MM.1S (cell line): ENCODE measurements around the gene EFCAB6.
A peak's percentile ranks its signal among the peaks of the same experiment; 100 is the strongest.

ENCODE experiments used
- DNase-seq: peaks from one replicate; pipeline ENCODE4 v3.0.0-alpha.2; 2015
- H2AFZ ChIP-seq: fragments of 300-600 bp; sonication (generic); 2 replicates; pipeline ENCODE4 v1.6.0; 2016; ENCODE audit warnings: antibody characterized with exemption, low read length
- H3F3A ChIP-seq: fragments of 300-600 bp; sonication (generic); 2 replicates; pipeline ENCODE4 v1.6.1; 2016; ENCODE audit warnings: mild to moderate bottlenecking, antibody characterized with exemption, low read length, moderate library complexity, mixed read lengths; ENCODE audit not compliant: insufficient read depth
- H3K27ac ChIP-seq: fragments of 300-600 bp; sonication (generic); 2 replicates; pipeline ENCODE4 v1.5.1; 2016; ENCODE audit warnings: mild to moderate bottlenecking, low read length
- H3K27me3 ChIP-seq: fragments of 300-600 bp; sonication (generic); replicated peaks from 2 replicates; pipeline ENCODE4 v1.6.0; 2016; ENCODE audit warnings: low read length; ENCODE audit not compliant: insufficient read depth
- H3K36me3 ChIP-seq: fragments of 300-600 bp; sonication (generic); replicated peaks from 2 replicates; pipeline ENCODE4 v1.6.1; 2016; ENCODE audit warnings: mild to moderate bottlenecking, low read length, mixed read lengths; ENCODE audit not compliant: insufficient read depth
- H3K4me1 ChIP-seq: fragments of 300-600 bp; sonication (generic); 2 replicates; pipeline ENCODE4 v1.6.1; 2016; ENCODE audit warnings: low read length, mixed read lengths
- H3K4me2 ChIP-seq: fragments of 300-600 bp; sonication (generic); 2 replicates; pipeline ENCODE4 v1.6.0; 2016; ENCODE audit warnings: low read depth, low read length
- H3K4me3 ChIP-seq: fragments of 300-600 bp; sonication (generic); 2 replicates; pipeline ENCODE4 v1.5.1; 2016; ENCODE audit warnings: low read length, mixed read lengths
- H3K79me2 ChIP-seq: fragments of 300-600 bp; sonication (generic); 2 replicates; pipeline ENCODE4 v1.6.1; 2016; ENCODE audit warnings: mixed run types, low read length, mixed read lengths
- H3K9ac ChIP-seq: fragments of 300-600 bp; sonication (generic); 2 replicates; pipeline ENCODE4 v1.6.1; 2016; ENCODE audit warnings: low read length, mixed read lengths
- H3K9me2 ChIP-seq: fragments of 300-600 bp; sonication (generic); replicated peaks from 2 replicates; pipeline ENCODE4 v1.6.1; 2016; ENCODE audit warnings: mild to moderate bottlenecking, low read length, mixed read lengths; ENCODE audit not compliant: insufficient read depth
- H3K9me3 ChIP-seq: fragments of 300-600 bp; sonication (generic); replicated peaks from 2 replicates; pipeline ENCODE4 v1.6.1; 2016; ENCODE audit warnings: mild to moderate bottlenecking, low read length, mixed read lengths; ENCODE audit not compliant: insufficient read depth
- H4K20me1 ChIP-seq: fragments of 300-600 bp; sonication (generic); 2 replicates; pipeline ENCODE4 v1.6.1; 2016; ENCODE audit warnings: mild to moderate bottlenecking, low read length, moderate library complexity, mixed read lengths; ENCODE audit not compliant: insufficient read depth
- EZH2 ChIP-seq: fragments of 300-600 bp; sonication (generic); optimal IDR thresholded peaks from 2 replicates; pipeline ENCODE3; 2017; ENCODE audit warnings: low read depth, mild to moderate bottlenecking, antibody characterized with exemption, low read length, mixed read lengths
- EZH2phosphoT487 ChIP-seq: fragments of 300-600 bp; sonication (generic); IDR thresholded peaks from 2 replicates; pipeline ENCODE4 v1.6.1; 2018; ENCODE audit warnings: antibody characterized with exemption, low read length
- TF ChIP-seq, protein P1 (sequence below): fragments of 300-600 bp; sonication (generic); IDR thresholded peaks from 2 replicates; pipeline ENCODE4 v1.5.1; 2016; ENCODE audit warnings: antibody characterized with exemption, low read length, mixed read lengths

Gene EFCAB6

DNA sequence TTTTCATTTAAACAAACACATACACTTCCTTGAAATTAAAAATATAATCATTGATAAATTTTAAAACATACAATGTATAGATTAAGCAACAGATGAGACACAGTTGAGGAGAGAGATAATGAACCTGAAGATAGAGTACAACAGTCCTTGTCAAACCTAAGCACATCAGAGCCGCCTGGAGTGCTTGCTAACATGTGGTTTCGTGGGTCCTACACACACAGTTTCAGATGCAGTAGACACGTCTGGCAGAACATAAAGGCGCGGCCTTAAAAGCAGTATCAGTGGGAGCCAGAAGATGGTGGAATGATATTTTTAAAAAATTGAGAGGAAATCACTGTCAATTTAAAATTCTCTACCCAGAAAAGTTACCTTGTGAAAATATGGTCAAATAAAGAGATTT lies 265.9 kb downstream of the EFCAB6 start:
- H3K4me3 ChIP-seq: no peak overlapping the region
- H2AFZ ChIP-seq: no peak overlapping the region
- no peaks in the 10 kb centered on the region for H3K79me2 ChIP-seq
- H3K4me2 ChIP-seq: no peak overlapping the region
- no peaks in the 10 kb centered on the region for H3K9me2 ChIP-seq
- DNase-seq: peak; percentile 90
- no peak for TF ChIP-seq EZH2
- TF ChIP-seq, protein P1, sequence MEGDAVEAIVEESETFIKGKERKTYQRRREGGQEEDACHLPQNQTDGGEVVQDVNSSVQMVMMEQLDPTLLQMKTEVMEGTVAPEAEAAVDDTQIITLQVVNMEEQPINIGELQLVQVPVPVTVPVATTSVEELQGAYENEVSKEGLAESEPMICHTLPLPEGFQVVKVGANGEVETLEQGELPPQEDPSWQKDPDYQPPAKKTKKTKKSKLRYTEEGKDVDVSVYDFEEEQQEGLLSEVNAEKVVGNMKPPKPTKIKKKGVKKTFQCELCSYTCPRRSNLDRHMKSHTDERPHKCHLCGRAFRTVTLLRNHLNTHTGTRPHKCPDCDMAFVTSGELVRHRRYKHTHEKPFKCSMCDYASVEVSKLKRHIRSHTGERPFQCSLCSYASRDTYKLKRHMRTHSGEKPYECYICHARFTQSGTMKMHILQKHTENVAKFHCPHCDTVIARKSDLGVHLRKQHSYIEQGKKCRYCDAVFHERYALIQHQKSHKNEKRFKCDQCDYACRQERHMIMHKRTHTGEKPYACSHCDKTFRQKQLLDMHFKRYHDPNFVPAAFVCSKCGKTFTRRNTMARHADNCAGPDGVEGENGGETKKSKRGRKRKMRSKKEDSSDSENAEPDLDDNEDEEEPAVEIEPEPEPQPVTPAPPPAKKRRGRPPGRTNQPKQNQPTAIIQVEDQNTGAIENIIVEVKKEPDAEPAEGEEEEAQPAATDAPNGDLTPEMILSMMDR: no peak
- TF ChIP-seq EZH2phosphoT487: no peak
- H3K4me1 ChIP-seq: peaks cover 37% of the 10 kb centered on the region
- no peaks in the 10 kb centered on the region for H3K9me3 ChIP-seq
- no peaks in the 10 kb centered on the region for H4K20me1 ChIP-seq
- peak overlapping the region; percentile 42; the same call in 1 of the 2 replicates for H3K27ac ChIP-seq
- H3F3A ChIP-seq: peaks cover 30% of the 10 kb centered on the region
- no peaks in the 10 kb centered on the region for H3K36me3 ChIP-seq
- no peaks in the 10 kb centered on the region for H3K27me3 ChIP-seq
- no peak overlapping the region for H3K9ac ChIP-seq

DNA sequence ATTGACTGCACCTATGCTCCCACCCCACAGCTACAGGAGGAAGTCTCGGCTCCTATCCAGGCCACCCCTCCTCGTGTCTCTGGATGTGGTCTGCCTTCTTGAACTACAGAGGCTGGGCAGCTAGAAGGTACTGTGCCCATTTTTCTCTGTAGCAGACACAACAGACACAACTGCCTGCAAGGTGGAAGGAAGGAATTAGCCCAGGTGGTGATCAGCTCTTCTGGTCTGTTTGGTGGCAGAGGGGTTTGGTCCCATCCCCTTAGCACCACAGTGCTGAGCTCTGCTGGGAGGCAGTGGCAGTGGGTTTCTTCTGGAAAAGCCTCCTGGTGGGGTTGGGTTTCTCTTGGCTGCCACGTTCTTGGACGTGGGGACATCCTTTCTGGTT lies 267.8 kb downstream of the EFCAB6 start:
- no peaks in the 10 kb centered on the region for H3K27me3 ChIP-seq
- TF ChIP-seq, protein P1: no peak
- TF ChIP-seq EZH2 (no peak), EZH2phosphoT487 (no peak)
- H3K4me2 ChIP-seq: no peak overlapping the region
- no peaks in the 10 kb centered on the region for H3K79me2 ChIP-seq
- no peaks in the 10 kb centered on the region for H3K9me2 ChIP-seq
- no peak overlapping the region for H3K9ac ChIP-seq
- H3K36me3 ChIP-seq: no peaks in the 10 kb centered on the region
- no peak for DNase-seq
- H3F3A ChIP-seq: peaks cover 14% of the 10 kb centered on the region
- no peaks in the 10 kb centered on the region for H4K20me1 ChIP-seq
- no peak overlapping the region for H2AFZ ChIP-seq
- no peaks in the 10 kb centered on the region for H3K9me3 ChIP-seq
- H3K4me1 ChIP-seq: peaks cover 20% of the 10 kb centered on the region
- H3K27ac ChIP-seq: no peak overlapping the region
- H3K4me3 ChIP-seq: no peak overlapping the region

DNA sequence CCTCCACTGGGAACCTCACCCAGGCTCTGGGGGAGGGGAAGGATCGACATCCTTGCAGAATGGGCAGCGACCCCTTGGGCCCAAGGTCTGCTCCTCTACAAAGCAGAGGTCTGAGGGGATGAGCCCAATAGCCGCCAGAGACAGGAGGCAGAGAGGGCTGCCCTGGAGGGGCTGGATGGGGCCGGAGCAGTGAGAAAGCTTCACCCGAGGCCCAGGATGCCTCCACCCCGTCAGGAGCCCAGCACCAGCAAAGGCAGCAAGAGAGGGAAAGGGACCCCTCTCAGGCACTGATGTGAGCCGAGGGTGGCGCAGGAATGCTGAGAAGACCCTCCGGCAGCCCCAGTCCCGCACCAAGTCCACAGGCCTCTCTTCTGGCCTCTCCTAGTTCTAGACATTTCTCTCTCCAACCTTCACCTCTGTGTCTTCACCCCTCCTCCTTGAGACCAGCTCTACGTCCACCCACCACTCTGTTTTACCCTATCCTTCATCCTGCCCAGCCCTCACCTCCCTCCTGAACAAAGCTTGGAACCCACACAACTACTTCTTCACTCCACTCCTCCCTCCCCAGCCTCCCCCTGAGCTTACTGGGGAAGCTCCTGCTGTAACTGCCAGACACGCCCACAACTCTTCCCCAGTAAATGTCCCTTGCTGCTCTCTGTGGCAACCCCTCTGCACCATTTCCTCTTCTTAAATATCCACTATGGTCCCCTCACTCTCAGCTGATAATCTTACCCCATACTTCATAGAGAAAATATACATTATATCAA lies 268.4 kb downstream of the EFCAB6 start:
- Histone ChIP-seq H4K20me1 (no peaks in the 10 kb centered on the region), H3K36me3 (no peaks in the 10 kb centered on the region), H3K27me3 (no peaks in the 10 kb centered on the region), H3K4me2 (no peak overlapping the region), H3K9ac (no peak overlapping the region), H3K9me2 (no peaks in the 10 kb centered on the region), H3K4me3 (no peak overlapping the region), H3K27ac (no peak overlapping the region), H3K9me3 (no peaks in the 10 kb centered on the region), H3F3A (peaks cover 8% of the 10 kb centered on the region; the same call in 1 of the 2 replicates), H2AFZ (no peak overlapping the region), H3K79me2 (no peaks in the 10 kb centered on the region), H3K4me1 (peaks cover 20% of the 10 kb centered on the region)
- no peak for TF ChIP-seq EZH2
- TF ChIP-seq, protein P1: no peak
- no peak for TF ChIP-seq EZH2phosphoT487
- no peak for DNase-seq
